Astrocyte (in vitro differentiated cells and primary cell): ENCODE measurements around the gene CFAP52.

Experiments
- CTCF ChIP-seq: IDR thresholded peaks from 2 replicates; pipeline ENCODE4 v1.5.1; 2011; ENCODE audit warnings: low read depth, mild to moderate bottlenecking, inconsistent platforms, low read length, moderate library complexity; ENCODE audit not compliant: insufficient read depth
- EZH2 ChIP-seq: IDR thresholded peaks from 2 replicates; pipeline ENCODE4 v1.6.1; 2012; ENCODE audit warnings: mild to moderate bottlenecking, low read length, inconsistent platforms; ENCODE audit not compliant: insufficient read depth

GRCh38 chr17:9645851-9646545, 69.6 kb downstream of the CFAP52 start:
- TF ChIP-seq CTCF (no peak), EZH2 (peak; percentile 29)
